Cardiac septum (tissue), 1 donor: ENCODE results near the gene RABGAP1L. TPM values are rescaled to one million over a fixed set of nuclear protein-coding genes. Genes with fewer than 3 reads are reported as not detected.

Source experiments
- DNase-seq: peaks from one replicate; pipeline ENCODE4 v3.0.0-alpha.2; 2020; ENCODE audit warnings: low spot score
- intact Hi-C: fragments of 100-400 bp; cut with DNase I; formaldehyde crosslinking; loops from one replicate; pipeline ENCODE4 v1.14.0; 2022
- total RNA-seq: library from RNA; stranded (reverse); fragmentation: NEBNext Ultra II Directional; extraction: Animal tissue kit (Norgen Biotek cat#: 25700); gene quantifications from one replicate; pipeline ENCODE4 v1.2.1, GENCODE V29; 2021
- donor health status: DM: no; HTN: no; CAD: no.

Gene RABGAP1L
- total RNA-seq, 1 donor from 2014 or later: 109 TPM

GRCh38 chr1:174712541-174712940 lies 553.2 kb downstream of the RABGAP1L start:
- intact Hi-C loops: no loop called here
- no peak for DNase-seq

GRCh38 chr1:174713796-174714195 lies 554.5 kb downstream of the RABGAP1L start:
- intact Hi-C loops: no loop called here
- no peak for DNase-seq

GRCh38 chr1:174719194-174719593 lies 559.9 kb downstream of the RABGAP1L start:
- no peak for DNase-seq

GRCh38 chr1:174720618-174721017 lies 561.3 kb downstream of the RABGAP1L start:
- intact Hi-C loops: no loop called here
- no peak for DNase-seq

More at GRCh38 chr1:174719194-174719593, 559.9 kb downstream of the RABGAP1L start:
- intact Hi-C loops: no loop called here

- no peak for DNase-seq
- intact Hi-C loops: no loop called here
Measured at GRCh38 chr1:174721246-174721645, 561.9 kb downstream of the RABGAP1L start.

- no peak for DNase-seq
- intact Hi-C loops: no loop called here
Measured at GRCh38 chr1:174723816-174724215, 564.5 kb downstream of the RABGAP1L start.

GRCh38 chr1:174724219-174724618 lies 564.9 kb downstream of the RABGAP1L start:
- intact Hi-C loops: no loop called here
- no peak for DNase-seq

GRCh38 chr1:174726167-174726879 lies 567.0 kb downstream of the RABGAP1L start:
- DNase-seq: no peak
- intact Hi-C loops: loop anchor here (5.0 kb wide), 1 partner anchor 464 kb away; no protein-coding TSS in a partner anchor

GRCh38 chr1:174726880-174727585 lies 567.7 kb downstream of the RABGAP1L start:
- DNase-seq: no peak
- intact Hi-C loops: loop anchor here (5.0 kb wide), 1 partner anchor 465 kb away; no protein-coding TSS in a partner anchor

GRCh38 chr1:174734270-174734669 lies 575.0 kb downstream of the RABGAP1L start:
- intact Hi-C loops: no loop called here
- DNase-seq: no peak

GRCh38 chr1:174736831-174737230 lies 577.5 kb downstream of the RABGAP1L start:
- DNase-seq: no peak
- intact Hi-C loops: no loop called here

- DNase-seq: no peak
- intact Hi-C loops: loop anchor here (5.0 kb wide), 1 partner anchor 643 kb away; no protein-coding TSS in a partner anchor
Measured at GRCh38 chr1:174740249-174740968, 581.1 kb downstream of the RABGAP1L start.

- intact Hi-C loops: loop anchor here (5.0 kb wide), 1 partner anchor 646 kb away; no protein-coding TSS in a partner anchor
- no peak for DNase-seq
Measured at GRCh38 chr1:174742805-174743653, 583.7 kb downstream of the RABGAP1L start.

- intact Hi-C loops: loop anchor here (2.0 to 5.0 kb wide), 2 partner anchors 481 to 647 kb away; no protein-coding TSS in a partner anchor
Measured at GRCh38 chr1:174743654-174744561, 584.6 kb downstream of the RABGAP1L start.

GRCh38 chr1:174744886-174745285 lies 585.6 kb downstream of the RABGAP1L start:
- DNase-seq: no peak
- intact Hi-C loops: loop anchor here (2.0 to 5.0 kb wide), 2 partner anchors 482 to 648 kb away; no protein-coding TSS in a partner anchor

More at GRCh38 chr1:174743654-174744561, 584.6 kb downstream of the RABGAP1L start:
- no peak for DNase-seq

GRCh38 chr1:174746024-174746808 lies 586.9 kb downstream of the RABGAP1L start:
- DNase-seq: no peak
- intact Hi-C loops: no loop called here

GRCh38 chr1:174747613-174748012 lies 588.3 kb downstream of the RABGAP1L start:
- intact Hi-C loops: no loop called here

More at GRCh38 chr1:174747613-174748012, 588.3 kb downstream of the RABGAP1L start:
- no peak for DNase-seq
